Activated naive CD4-positive, alpha-beta T cell treated with anti-CD3 and anti-CD28 coated beads, Interleukin-2, amount 50 U/mL, for 72 hours (primary cell): ENCODE data around the gene NBAS. TPM values are rescaled to one million over a fixed set of nuclear protein-coding genes. Genes with fewer than 3 reads are reported as not detected.

ENCODE experiments used
- ATAC-seq, 2 donors: fragments of 150-1000 bp; cut with Tn5 transposase; 2 replicates each; pipeline ENCODE4 v1.10.0; 2021; ENCODE audit warnings: mild to moderate bottlenecking in 2 of 2, moderate library complexity in 2 of 2
- DNase-seq, 2 donors: peaks; one replicate each; pipeline ENCODE4 v3.0.0; 2021 to 2022; ENCODE audit warnings: low spot score in 2 of 2
- H3K27ac Mint-ChIP-seq, 2 donors: one replicate each; pipeline ENCODE4 v1.8.0; 2022; ENCODE audit warnings: mild to moderate bottlenecking in 2 of 2, mixed read lengths in 2 of 2
- H3K36me3 Mint-ChIP-seq, 2 donors: one replicate each; pipeline ENCODE4 v1.8.0; 2022; ENCODE audit warnings: mixed read lengths in 2 of 2
- H3K9me3 Mint-ChIP-seq, 2 donors: one replicate each; pipeline ENCODE4 v1.8.0; 2022; ENCODE audit warnings: mixed read lengths in 2 of 2
- total RNA-seq, 2 donors: library from RNA; stranded (reverse); gene quantifications; one replicate each; pipeline ENCODE4 v1.2.3, GENCODE V29; 2022

The NBAS gene
- total RNA-seq, 2 donors from 2014 or later: 30.5 to 46.3 TPM

DNA sequence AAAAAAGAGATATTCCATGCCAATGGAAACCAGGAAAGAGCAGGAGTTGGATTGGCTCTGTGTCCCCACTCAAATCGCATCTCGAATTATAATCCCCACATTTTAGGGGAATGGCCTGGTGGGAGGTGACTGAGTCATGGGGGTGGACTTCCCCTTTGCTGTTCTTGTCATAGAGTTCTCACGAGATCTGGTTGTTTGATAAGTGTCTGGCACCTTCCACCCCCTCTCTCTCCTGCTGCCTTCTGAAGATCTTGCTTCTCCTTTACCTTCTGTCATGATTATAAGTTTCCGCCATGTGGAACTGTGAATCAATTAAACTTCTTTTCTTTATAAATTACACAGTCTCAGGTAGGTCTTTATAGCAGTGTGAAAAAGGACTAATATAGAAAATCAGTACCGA is 355.6 kb downstream of the NBAS start:
- peaks cover 22 to 29% of the 10 kb centered on the region in 2 donors for H3K9me3 Mint-ChIP-seq
- peaks cover 53 to 55% of the 10 kb centered on the region in 2 donors for H3K36me3 Mint-ChIP-seq
- peak in 1 of 2 donors; percentile 56 for ATAC-seq
- no peak for DNase-seq
- H3K27ac Mint-ChIP-seq: no peak overlapping the region

DNA sequence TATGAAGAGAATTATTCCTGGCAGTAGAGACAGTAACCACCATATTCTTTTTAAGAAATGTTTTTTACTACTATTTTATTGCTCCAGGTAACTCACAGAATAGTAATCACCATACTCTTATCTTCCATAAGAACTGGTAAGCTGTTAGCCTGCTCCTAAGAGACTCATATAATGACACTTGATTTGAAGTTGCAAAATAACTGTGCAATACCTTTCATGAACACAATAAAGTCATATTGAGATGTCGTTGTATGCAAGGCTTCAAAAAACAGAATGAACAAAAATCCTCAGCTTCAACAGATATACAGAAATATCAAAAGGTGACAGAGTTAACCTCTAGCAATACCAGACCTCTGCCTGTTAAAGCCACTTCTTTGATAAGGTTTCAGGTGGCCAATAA is 360.1 kb downstream of the NBAS start:
- ATAC-seq (no peak), DNase-seq (no peak)
- Mint-ChIP-seq H3K36me3 (peaks cover 12 to 24% of the 10 kb centered on the region in 2 donors), H3K27ac (no peak overlapping the region), H3K9me3 (peaks cover 10% of the 10 kb centered on the region in 2 donors)

DNA sequence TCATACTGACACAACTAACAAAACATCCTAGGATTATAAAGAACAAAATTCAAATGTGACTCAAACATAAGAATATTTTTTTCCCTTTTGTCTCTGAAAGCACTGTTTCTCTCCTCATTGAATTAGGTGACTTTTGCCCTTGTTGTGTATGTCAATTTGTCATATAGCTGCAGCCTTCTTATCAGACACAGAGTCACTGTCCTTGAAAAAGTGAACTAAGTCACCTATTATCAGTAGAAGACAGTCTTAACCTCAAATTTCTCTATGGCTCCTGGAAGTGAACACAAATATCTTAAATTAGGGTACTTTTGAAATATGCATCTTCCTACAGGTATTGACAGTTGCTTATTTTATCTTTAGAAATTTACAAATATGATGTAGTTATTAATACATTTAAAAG is 360.6 kb downstream of the NBAS start:
- ATAC-seq: no peak
- peaks cover 6 to 7% of the 10 kb centered on the region in 2 donors for H3K9me3 Mint-ChIP-seq
- no peak for DNase-seq
- H3K36me3 Mint-ChIP-seq: peaks cover 8 to 19% of the 10 kb centered on the region in 2 donors
- H3K27ac Mint-ChIP-seq: no peak overlapping the region

DNA sequence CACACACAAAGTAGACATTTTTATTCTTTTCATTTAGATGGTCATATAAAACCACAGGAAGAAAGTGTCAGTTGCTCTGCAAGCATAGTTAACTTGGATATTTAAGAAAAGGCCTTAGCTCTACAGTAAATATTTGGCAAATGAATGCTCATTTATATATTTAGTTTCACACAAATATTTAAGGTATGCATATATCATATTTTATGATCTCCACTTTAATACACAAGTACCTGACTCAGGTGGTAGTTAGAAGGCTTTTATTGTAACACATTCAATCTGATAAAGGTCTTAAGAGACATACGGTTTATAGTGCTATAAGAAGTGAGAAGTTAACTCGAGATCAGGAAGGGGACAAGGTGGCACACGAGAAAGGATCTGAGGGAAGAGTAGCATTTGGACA is 363.1 kb downstream of the NBAS start:
- Mint-ChIP-seq H3K36me3 (peaks cover 0 to 17% of the 10 kb centered on the region in 2 donors), H3K27ac (no peak overlapping the region), H3K9me3 (no peaks in the 10 kb centered on the region)
- DNase-seq: no peak
- ATAC-seq: no peak

DNA sequence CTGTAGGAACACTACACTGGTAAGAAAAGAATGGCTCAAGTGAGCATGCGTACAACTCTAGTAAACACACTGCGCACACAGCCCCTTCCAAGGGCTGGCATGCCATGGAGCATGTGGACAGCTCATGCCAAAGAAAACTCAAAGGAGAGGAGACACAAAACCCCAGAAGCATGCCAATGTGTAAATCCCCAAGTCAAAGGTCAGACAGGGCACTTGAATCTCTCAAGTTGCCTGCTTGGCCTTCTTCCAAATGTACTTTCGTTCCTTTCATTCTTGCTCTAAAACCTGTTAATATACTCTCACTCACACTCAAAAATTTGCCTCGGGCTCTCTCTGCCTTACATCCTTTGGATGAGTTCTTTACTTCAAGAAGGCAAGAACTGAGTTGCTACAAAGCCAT is 365.3 kb downstream of the NBAS start:
- no peaks in the 10 kb centered on the region for H3K9me3 Mint-ChIP-seq

DNA sequence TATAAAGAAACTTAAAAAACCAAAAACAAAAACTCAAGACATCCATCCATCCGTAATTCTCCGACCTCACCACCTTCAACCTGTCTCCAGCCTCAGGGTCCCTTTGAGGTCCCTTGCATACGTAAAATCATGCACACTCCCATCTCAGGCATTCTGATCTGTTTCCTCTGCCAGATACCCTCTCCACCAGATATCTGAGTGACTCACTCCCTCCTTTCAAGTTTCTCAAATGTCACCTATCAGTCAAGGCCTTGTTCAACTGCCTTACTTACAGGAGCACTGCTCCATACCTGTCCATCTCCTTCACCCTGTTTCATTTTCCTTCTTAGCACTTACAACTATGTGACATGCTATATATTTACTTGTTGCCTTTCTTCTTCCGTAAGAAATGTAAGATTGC is 369.3 kb downstream of the NBAS start:
- peaks cover 2 to 14% of the 10 kb centered on the region in 2 donors for H3K36me3 Mint-ChIP-seq
- peak; percentile 60 to 73 for ATAC-seq

More for the DNA sequence above, 365.3 kb downstream of the NBAS start:
- peaks cover 0 to 17% of the 10 kb centered on the region in 2 donors for H3K36me3 Mint-ChIP-seq
- DNase-seq (no peak), ATAC-seq (no peak)
- H3K27ac Mint-ChIP-seq: no peak overlapping the region

DNA sequence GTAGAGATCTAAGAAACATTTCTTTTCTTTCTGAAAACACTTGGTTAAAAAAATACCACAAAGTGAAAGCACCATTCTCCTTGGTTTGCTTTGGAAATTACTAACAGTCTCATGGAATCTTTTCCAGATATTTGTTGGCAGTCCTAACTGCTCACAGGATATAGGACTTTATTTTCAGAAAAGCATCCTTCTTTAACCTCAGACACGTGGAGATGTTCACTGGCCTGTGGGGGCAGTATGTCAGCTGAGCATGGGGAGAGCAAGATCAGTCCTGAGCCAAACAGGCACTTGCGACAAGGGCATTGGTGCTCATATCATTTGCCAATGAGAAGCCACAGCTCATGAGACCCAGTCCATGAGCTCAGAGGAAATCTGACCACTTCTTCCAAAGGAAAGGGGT is 371.9 kb downstream of the NBAS start:
- Mint-ChIP-seq H3K9me3 (no peaks in the 10 kb centered on the region), H3K36me3 (peaks cover 15 to 24% of the 10 kb centered on the region in 2 donors), H3K27ac (no peak overlapping the region)
- ATAC-seq (no peak), DNase-seq (no peak)

More for the DNA sequence above, 369.3 kb downstream of the NBAS start:
- Mint-ChIP-seq H3K9me3 (no peaks in the 10 kb centered on the region), H3K27ac (peak overlapping the region in 1 of 2 donors; percentile 58)
- DNase-seq: no peak

DNA sequence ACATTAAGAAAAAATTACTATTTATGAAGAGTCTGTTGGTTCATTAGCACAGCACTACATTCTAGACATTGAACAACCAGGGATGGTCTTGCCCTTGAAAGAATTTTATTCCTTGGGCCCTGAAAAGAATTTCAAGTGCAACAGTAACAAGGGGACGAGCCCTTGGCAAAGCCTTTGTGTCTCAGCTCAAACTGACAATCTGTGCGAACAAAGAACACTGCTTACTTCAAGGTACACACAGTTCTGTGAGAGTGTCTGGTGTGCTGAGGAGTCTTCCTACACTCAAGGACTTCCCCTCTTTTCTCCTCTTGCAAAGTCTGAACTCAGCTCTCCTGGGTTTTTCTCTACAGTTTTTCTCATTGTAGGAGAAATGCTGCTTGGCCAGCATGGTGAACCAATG is 373.4 kb downstream of the NBAS start:
- H3K36me3 Mint-ChIP-seq: peaks cover 15 to 27% of the 10 kb centered on the region in 2 donors
- no peak for ATAC-seq
- DNase-seq: no peak
- H3K27ac Mint-ChIP-seq: no peak overlapping the region
- no peaks in the 10 kb centered on the region for H3K9me3 Mint-ChIP-seq

DNA sequence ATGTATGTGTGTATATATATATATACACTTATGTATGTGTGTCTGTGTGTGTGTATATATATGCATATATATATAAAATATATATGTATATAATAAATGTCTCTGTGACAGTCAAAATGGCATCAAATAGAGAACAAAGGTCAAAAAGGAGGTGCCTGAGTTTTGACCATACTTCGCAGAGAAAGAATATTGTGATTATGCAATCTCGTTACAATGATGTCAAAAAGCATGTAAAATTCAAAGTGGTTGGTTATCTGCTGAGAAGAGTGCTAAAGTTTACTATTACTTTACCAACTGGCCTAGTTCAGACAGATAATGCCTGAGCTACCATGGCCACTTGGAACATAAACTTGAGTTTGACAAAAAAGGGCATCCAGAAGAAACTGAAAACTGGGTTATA is 375.0 kb downstream of the NBAS start:
- no peak for DNase-seq
- no peak overlapping the region for H3K27ac Mint-ChIP-seq

DNA sequence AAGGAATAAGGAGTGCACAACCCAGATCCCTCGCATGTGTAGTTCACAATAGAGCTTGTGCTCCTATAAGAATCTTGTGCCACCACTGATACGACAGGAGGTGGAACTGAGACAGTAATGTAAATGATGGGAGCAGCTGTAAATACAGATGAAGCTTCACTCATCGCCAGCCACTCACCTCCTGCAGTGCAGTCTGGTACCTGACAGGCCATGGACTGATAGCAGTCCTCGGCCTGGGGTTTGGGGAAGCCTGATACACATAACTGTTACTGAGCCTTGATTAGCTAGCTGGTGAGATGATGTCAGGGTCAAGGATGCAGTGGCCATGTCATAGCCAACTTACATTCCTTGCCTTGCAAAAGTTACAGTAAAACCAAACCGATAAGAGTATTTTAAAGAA is 376.6 kb downstream of the NBAS start:
- Mint-ChIP-seq H3K36me3 (peaks cover 27 to 41% of the 10 kb centered on the region in 2 donors), H3K9me3 (no peaks in the 10 kb centered on the region), H3K27ac (no peak overlapping the region)
- no peak for DNase-seq
- no peak for ATAC-seq

More for the DNA sequence above, 375.0 kb downstream of the NBAS start:
- Mint-ChIP-seq H3K9me3 (no peaks in the 10 kb centered on the region), H3K36me3 (peaks cover 21 to 37% of the 10 kb centered on the region in 2 donors)
- ATAC-seq: no peak

DNA sequence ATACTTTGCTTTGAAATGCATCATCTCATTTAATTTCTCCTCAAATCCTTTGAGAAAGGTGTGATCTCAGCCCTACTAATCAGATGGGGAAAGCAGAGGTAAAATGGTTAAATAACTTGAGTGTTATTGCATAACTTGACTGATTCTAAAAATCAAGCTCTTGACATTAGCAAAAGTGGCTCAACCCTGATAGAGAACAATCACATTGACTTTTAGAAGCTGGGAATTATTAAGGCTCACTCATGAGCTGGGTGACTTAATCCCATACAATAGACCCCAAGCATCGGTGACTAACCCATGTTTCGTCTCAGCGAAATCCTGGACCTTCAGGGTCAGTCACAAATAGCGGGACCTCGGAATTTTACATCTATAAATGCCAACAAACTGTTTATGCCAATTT is 378.9 kb downstream of the NBAS start:
- DNase-seq (no peak), ATAC-seq (no peak)
- H3K36me3 Mint-ChIP-seq: peaks cover 27 to 47% of the 10 kb centered on the region in 2 donors
- no peak overlapping the region for H3K27ac Mint-ChIP-seq
- no peaks in the 10 kb centered on the region for H3K9me3 Mint-ChIP-seq

DNA sequence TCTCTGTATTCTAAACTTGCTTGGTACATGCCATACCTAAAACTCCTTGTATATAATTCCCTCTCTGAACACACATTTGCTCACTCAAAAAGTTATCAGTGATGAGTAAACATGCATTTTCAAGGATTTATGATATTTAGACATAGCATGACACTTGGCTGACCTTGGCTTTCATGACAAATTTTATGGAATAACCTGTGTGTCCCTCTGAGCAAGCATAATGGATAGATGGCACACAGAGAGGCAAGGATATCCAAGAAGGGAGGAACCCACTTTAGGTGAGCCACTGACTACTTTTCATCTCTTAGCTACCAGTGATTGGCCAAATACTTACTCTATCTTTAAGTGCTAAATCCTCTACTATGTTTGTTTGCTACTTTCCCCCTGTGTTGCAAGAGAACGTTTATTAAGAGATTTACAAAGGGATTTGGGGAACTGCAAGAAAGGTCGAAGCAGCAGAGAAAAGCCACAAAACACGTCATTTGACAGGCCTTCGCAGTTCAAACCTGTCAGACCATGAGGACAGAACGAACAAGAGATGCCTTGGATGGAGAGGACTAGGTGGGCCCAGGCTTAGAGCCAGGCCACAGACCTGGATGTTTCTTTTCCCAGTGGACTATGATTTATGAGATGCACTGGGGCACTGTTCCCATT is 379.9 kb downstream of the NBAS start:
- DNase-seq (no peak), ATAC-seq (no peak)
- Mint-ChIP-seq H3K36me3 (peaks cover 20 to 47% of the 10 kb centered on the region in 2 donors), H3K27ac (no peak overlapping the region), H3K9me3 (no peaks in the 10 kb centered on the region)

DNA sequence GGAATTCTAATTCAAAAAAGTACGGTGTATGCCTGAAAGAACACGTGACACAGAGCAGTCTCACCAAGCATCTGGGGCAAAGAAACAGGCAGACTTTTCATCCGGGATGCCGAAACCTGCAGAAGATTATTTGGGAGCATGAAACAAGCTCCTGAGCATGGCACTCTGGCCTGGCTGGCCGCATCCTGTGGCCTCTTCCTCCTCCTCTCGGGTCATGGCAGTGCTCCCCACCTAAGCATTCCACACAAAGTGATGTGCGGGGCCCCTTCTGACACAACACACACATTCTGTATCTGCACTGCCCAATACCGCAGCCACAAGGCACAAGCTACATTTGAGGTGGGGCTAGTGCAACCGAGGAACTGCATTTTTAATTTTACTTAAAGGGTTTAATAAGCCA is 380.8 kb downstream of the NBAS start:
- no peak for ATAC-seq
- no peak for DNase-seq
- H3K9me3 Mint-ChIP-seq: no peaks in the 10 kb centered on the region
- peaks cover 19 to 50% of the 10 kb centered on the region in 2 donors for H3K36me3 Mint-ChIP-seq
- H3K27ac Mint-ChIP-seq: no peak overlapping the region

DNA sequence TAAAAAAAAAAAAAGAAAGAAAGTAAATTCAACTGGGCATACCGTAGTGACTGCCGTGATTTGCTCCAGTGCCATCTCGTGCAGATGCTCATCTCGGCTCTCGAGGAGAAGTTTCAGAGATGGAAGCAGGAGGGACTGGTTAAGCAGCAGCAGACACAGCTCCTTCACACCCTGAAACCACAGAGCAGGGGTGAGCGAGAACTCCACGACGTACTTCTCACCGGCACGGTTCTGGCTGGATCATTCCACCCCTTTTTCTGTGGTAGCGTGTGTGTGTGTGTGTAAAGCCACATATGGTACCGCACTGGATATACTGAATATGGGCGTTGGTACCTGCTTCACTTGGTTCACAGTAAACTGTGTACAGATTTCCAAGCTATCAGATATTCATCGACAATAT is 382.2 kb downstream of the NBAS start:
- H3K36me3 Mint-ChIP-seq: peaks cover 12 to 47% of the 10 kb centered on the region in 2 donors
- H3K9me3 Mint-ChIP-seq: no peaks in the 10 kb centered on the region
- DNase-seq: no peak
- no peak overlapping the region for H3K27ac Mint-ChIP-seq
- no peak for ATAC-seq

DNA sequence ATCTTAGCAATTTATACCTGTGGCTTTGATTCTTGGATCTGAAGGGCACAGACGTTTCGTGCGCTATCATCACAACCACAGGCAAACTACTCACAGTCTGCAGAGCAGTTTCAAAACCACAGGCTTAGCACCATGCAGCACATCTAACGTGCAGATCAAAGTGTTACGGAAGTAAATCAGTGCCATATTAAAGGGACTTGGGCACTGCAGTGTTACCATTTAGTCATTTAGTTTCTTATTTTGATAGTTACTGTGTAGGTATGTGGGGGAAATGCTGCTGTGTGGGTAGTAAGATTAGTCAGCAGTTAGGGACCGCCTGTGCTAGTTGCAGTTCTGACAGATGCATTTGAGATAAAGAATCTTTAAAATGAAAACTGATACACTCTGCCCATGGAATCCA is 384.0 kb downstream of the NBAS start:
- peaks cover 7 to 37% of the 10 kb centered on the region in 2 donors for H3K36me3 Mint-ChIP-seq
- H3K9me3 Mint-ChIP-seq: no peaks in the 10 kb centered on the region
- peak overlapping the region; percentile 57 to 61 for H3K27ac Mint-ChIP-seq

DNA sequence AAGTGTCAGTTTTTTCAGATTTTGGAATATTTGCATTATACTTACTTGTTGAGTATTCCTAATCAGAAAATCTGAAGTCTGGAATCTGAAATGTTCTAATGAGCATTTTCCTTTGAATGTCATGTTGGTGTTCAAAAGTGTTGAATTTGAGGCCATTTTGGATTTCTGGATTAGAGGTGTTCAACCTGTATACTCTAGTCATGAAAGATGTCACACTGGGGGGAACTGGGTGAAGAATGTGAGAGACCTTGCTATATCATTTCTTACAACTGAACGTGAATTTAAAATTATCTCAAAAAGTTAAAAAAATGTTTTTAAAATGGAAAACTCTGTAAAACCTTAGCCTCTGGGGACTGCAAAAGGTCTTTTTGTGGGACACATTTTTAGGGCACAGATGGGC is 384.5 kb downstream of the NBAS start:
- peaks cover 5 to 35% of the 10 kb centered on the region in 2 donors for H3K36me3 Mint-ChIP-seq
- DNase-seq: no peak
- no peaks in the 10 kb centered on the region for H3K9me3 Mint-ChIP-seq
- ATAC-seq: peak in 1 of 2 donors; percentile 2
- peak overlapping the region in 1 of 2 donors; percentile 57 for H3K27ac Mint-ChIP-seq

More for the DNA sequence above, 384.0 kb downstream of the NBAS start:
- ATAC-seq: peak; percentile 96
- DNase-seq: peak; percentile 54 to 82

DNA sequence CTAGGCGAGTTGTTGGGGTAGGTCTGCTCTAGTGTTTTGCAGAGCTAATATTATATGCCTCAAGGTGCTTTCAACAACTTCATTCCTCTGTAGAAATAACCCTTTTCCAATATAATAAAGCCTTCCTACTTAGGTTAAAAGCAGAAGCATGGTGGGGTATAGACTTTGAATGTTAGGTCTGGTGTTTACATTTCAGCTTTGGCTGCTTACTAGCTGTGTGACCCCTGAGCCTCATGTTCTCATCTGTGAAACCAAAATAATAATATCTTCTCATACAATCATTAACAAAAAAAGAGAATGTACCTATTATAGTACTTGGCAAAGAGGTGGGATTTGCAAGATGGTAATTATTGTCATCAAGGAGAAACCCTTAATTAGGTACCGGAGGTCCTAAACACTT is 386.6 kb downstream of the NBAS start:
- no peak overlapping the region for H3K27ac Mint-ChIP-seq
- no peaks in the 10 kb centered on the region for H3K9me3 Mint-ChIP-seq
- H3K36me3 Mint-ChIP-seq: peaks cover under 1 to 28% of the 10 kb centered on the region in 2 donors
- no peak for ATAC-seq
- no peak for DNase-seq

DNA sequence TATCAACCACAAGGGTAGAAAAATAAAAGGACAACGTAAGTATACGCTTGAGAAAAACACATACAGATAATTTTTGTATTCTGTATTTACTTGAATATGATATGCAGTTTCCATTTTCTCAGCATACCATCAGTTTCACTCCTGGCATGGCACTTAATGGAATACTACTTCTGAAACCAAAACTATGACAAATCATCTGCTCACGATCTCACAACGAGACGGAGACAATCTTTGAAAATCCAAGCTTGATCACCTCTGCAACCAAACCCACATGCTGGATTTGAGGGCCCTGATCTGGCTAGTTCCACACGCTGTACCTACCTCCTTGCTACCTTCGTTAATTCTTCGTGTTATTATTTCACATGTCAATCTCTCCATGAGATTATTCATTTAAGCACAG is 387.6 kb downstream of the NBAS start:
- DNase-seq (peak in 1 of 2 donors; percentile 21), ATAC-seq (peak; percentile 4 to 20)
- Mint-ChIP-seq H3K36me3 (peaks cover 0 to 29% of the 10 kb centered on the region in 2 donors), H3K9me3 (no peaks in the 10 kb centered on the region), H3K27ac (no peak overlapping the region)
